ENCODE measurements around the gene RHO. TPM values are rescaled to one million over a fixed set of nuclear protein-coding genes. Genes with fewer than 3 reads are reported as not detected.

RHO gene
- total RNA-seq, 2 donors from 2014 or later = not detected

DNA sequence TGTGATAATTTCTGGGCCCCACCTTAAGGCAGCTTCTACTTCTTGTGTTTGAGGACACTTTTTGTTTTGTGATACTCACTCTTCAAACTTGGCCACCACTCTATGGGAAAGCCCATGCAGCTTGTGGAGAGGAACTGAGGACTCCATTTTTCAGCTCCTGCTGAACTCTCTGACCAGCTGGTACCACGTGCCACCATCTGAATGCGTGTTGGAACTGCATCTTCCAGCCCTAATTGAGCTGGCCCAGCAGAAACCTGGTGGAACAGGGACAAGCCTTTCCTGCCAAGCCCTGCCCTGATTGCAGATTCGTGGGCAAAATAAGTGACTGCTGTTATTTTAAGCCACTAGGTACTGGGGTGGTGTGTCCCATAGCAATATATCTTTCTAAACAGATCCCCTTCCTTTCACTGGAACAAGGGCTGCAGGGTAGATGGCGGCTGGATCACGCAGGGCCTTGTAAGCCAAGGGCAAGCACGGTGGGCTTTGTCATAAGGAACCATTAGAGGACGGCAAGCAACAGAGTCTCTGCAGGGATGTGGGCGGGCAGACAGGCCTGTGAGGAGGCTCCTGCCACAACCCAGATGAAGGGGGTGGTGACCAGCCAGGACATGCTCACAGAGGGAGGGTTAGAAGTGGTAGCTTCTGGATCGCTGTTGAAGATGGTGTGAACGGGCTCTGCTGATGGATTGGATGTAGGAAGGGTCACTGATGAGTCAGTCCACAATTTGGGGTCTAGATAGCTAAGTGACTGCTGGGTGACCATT lies 24.0 kb downstream of the RHO start:
- H3K4me3 ChIP-seq = no peak overlapping the region
- no peak overlapping the region for H3K27ac ChIP-seq
- ATAC-seq (no peak), DNase-seq (no peak)
- H3K36me3 ChIP-seq (replicated peaks in 1 of 2; ENCODE audit: insufficient read depth in 1 of 2, low read depth in 2 of 2) = no peaks in the 10 kb centered on the region
- no peaks in the 10 kb centered on the region for H3K27me3 ChIP-seq
- no peaks in the 10 kb centered on the region for H3K9me3 ChIP-seq
- H3K4me1 ChIP-seq = peaks cover 24% of the 10 kb centered on the region
- intact Hi-C loops (cut with DNase I) = no loop called here
- TF ChIP-seq POLR2A (IDR thresholded peaks at IDR 0.05) = no peak
- TF ChIP-seq, protein P1, sequence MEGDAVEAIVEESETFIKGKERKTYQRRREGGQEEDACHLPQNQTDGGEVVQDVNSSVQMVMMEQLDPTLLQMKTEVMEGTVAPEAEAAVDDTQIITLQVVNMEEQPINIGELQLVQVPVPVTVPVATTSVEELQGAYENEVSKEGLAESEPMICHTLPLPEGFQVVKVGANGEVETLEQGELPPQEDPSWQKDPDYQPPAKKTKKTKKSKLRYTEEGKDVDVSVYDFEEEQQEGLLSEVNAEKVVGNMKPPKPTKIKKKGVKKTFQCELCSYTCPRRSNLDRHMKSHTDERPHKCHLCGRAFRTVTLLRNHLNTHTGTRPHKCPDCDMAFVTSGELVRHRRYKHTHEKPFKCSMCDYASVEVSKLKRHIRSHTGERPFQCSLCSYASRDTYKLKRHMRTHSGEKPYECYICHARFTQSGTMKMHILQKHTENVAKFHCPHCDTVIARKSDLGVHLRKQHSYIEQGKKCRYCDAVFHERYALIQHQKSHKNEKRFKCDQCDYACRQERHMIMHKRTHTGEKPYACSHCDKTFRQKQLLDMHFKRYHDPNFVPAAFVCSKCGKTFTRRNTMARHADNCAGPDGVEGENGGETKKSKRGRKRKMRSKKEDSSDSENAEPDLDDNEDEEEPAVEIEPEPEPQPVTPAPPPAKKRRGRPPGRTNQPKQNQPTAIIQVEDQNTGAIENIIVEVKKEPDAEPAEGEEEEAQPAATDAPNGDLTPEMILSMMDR (IDR thresholded peaks at IDR 0.05) = no peak
- 83 to 84% methylated on average over 10 of the region's 10 CpGs for WGBS, 2 donors

DNA sequence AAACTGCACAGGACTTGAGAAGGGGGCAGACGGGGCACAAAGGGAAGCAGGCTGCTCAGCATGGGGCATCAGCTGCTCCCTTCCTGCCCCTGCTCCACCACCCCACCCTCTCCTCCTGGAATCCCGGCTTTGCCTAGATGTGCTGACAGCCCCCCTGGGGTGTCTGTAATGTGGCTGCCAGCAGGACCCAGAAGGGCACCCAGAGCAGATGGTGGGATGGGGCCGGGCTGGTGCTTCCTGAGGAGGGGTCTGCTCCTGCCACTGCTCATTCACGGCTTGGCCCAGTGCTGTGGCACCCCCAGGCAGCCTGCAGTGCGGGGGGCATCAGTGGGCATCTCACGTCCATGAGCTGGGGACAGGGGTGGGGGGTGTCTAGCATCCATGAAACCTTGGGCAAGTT lies 24.7 kb downstream of the RHO start:
- intact Hi-C loops (cut with DNase I) = no loop called here
- DNase-seq = no peak
- ATAC-seq = no peak
- TF ChIP-seq, protein P1 (IDR thresholded peaks at IDR 0.05) = no peak
- TF ChIP-seq POLR2A (IDR thresholded peaks at IDR 0.05) = no peak
- H3K27me3 ChIP-seq = no peaks in the 10 kb centered on the region
- WGBS, 2 donors = 69 to 71% methylated on average over 2 to 5 of the region's 6 CpGs
- no peak overlapping the region for H3K4me3 ChIP-seq
- H3K36me3 ChIP-seq (replicated peaks in 1 of 2; ENCODE audit: insufficient read depth in 1 of 2, low read depth in 2 of 2) = no peaks in the 10 kb centered on the region
- H3K9me3 ChIP-seq = no peaks in the 10 kb centered on the region
- no peak overlapping the region for H3K27ac ChIP-seq
- H3K4me1 ChIP-seq = peaks cover 24% of the 10 kb centered on the region

DNA sequence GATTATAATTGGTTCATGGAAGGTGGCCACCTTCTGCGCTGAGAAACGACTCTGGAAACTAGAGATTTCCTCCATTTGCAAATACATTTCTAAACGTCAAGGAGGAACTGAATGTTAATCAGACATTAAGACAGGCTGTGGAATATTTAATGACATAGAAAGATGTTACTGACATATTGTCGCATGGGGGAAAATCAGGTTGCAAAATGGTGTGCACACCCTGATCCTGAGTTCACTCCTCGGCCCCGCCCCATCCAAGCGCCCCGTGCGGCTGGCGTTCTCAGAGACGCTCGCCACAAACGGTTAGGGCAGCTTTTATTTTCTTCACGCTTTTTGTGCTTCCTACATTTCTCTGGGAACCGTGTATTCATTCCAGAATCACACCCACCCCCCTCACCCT lies 25.3 kb downstream of the RHO start:
- Histone ChIP-seq H3K27ac (no peak overlapping the region), H3K27me3 (no peaks in the 10 kb centered on the region), H3K4me1 (peaks cover 18% of the 10 kb centered on the region), H3K36me3 (replicated peaks in 1 of 2; ENCODE audit: insufficient read depth in 1 of 2, low read depth in 2 of 2) (no peaks in the 10 kb centered on the region), H3K4me3 (no peak overlapping the region), H3K9me3 (no peaks in the 10 kb centered on the region)
- no peak for DNase-seq
- intact Hi-C loops (cut with DNase I) = no loop called here
- WGBS, 2 donors = 64 to 66% methylated on average over 15 of the region's 15 CpGs
- TF ChIP-seq, protein P1 (IDR thresholded peaks at IDR 0.05) = no peak
- TF ChIP-seq POLR2A (IDR thresholded peaks at IDR 0.05) = no peak
- ATAC-seq = no peak

DNA sequence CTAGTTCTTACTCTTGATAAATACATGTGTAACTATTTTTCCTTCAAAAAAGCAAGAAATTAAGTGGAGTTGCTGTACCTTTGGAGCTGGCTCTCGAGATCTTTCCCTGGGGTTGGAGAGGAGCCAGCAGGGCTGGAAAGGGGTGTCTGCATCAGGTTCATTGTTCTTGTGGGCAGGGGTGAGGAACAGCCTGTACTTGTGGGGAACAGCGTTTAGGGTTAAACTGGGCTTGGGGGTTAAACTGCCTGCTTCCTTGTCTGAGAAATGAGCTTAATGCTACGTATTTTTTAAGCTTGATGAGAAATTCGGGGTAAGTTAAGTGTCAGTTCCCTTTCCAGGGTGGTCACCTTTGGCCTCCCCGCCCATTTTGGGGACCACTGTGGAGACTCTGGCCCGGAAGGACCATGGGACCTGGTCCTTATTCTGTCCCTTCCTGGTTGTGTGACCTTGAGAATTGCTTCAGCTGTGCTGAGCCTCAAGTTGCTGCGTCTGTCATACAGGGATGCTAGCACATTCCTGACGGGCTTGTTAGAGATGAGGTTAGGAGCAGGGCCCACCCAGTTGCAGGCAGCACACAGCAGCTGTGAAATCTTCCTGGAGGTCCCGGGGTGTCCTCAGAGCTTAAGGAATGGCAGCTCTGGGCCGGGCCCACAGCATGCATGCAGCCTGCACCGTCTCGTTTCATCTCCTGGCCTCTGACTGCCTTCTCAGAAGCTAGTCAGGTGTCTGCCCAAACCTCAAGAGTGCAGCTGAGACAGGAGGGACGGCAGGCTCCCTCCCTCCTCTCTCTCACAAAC lies 26.1 kb downstream of the RHO start:
- TF ChIP-seq POLR2A (IDR thresholded peaks at IDR 0.05) = no peak
- TF ChIP-seq, protein P1 (IDR thresholded peaks at IDR 0.05) = no peak
- Histone ChIP-seq H3K9me3 (no peaks in the 10 kb centered on the region), H3K4me1 (peaks cover 11% of the 10 kb centered on the region), H3K27me3 (no peaks in the 10 kb centered on the region), H3K27ac (no peak overlapping the region), H3K4me3 (no peak overlapping the region), H3K36me3 (replicated peaks in 1 of 2; ENCODE audit: insufficient read depth in 1 of 2, low read depth in 2 of 2) (no peaks in the 10 kb centered on the region)
- DNase-seq = no peak
- intact Hi-C loops (cut with DNase I) = no loop called here
- ATAC-seq = no peak
- 51 to 67% methylated on average over 9 to 13 of the region's 13 CpGs for WGBS, 2 donors

Measured in body of pancreas (tissue), 4 donors.